MG63 (cell line): ENCODE results near the gene BAIAP2L1. TPM values are rescaled to one million over a fixed set of nuclear protein-coding genes. Genes with fewer than 3 reads are reported as not detected.

ENCODE experiments used
- DNase-seq: peaks from one replicate; pipeline ENCODE4 v3.0.0-alpha.2; 2020
- H3K27me3 ChIP-seq: fragments of 250-450 bp; sonication (Bioruptor Pico); 2 replicates; pipeline ENCODE4 v1.5.1; 2020; ENCODE audit warnings: mild to moderate bottlenecking, moderate library complexity
- H3K36me3 ChIP-seq: fragments of 250-450 bp; sonication (Bioruptor Pico); 2 replicates; pipeline ENCODE4 v1.5.1; 2020; ENCODE audit warnings: mild to moderate bottlenecking, moderate library complexity
- H3K4me3 ChIP-seq: fragments of 250-450 bp; sonication (Bioruptor Pico); 2 replicates; pipeline ENCODE4 v1.5.1; 2020; ENCODE audit warnings: mild to moderate bottlenecking, moderate library complexity
- H3K9me3 ChIP-seq: fragments of 250-450 bp; sonication (Bioruptor Pico); 2 replicates; pipeline ENCODE4 v1.5.1; 2020; ENCODE audit warnings: mild to moderate bottlenecking, moderate library complexity
- total RNA-seq: library from RNA; depleted of rRNA; stranded (reverse); fragments of >200 nt; shearing (Covaris generic); gene quantifications from 2 replicates; pipeline ENCODE4 v1.2.3, GENCODE V29; 2014; ENCODE audit warnings: low replicate concordance

The BAIAP2L1 gene
- total RNA-seq, 1 experiment from 2014 or later: 11.0 TPM

- no peaks in the 10 kb centered on the region for H3K27me3 ChIP-seq
- H3K36me3 ChIP-seq: no peaks in the 10 kb centered on the region; the same call in none of the 2 replicates
- H3K9me3 ChIP-seq: no peaks in the 10 kb centered on the region
- no peak for DNase-seq
- peak overlapping the region; percentile 69 for H3K4me3 ChIP-seq
These were observed 118.9 kb downstream of the BAIAP2L1 start for GRCh38 chr7:98281757-98282606.

GRCh38 chr7:98280791-98281756 is 119.8 kb downstream of the BAIAP2L1 start, which contains the start of gene BRI3:
Gene BRI3 (plus strand): TSS chr7:98281686. CDS start chr7:98281796, 110 bp downstream.
- peak within 1 kb of the TSS; percentile 69 for H3K4me3 ChIP-seq
- no peaks in the 10 kb centered on the region; the same call in 1 of the 2 replicates for H3K36me3 ChIP-seq
- H3K27me3 ChIP-seq: no peaks in the 10 kb centered on the region
- H3K9me3 ChIP-seq: no peaks in the 10 kb centered on the region
- DNase-seq: peak; percentile 85

DNA sequence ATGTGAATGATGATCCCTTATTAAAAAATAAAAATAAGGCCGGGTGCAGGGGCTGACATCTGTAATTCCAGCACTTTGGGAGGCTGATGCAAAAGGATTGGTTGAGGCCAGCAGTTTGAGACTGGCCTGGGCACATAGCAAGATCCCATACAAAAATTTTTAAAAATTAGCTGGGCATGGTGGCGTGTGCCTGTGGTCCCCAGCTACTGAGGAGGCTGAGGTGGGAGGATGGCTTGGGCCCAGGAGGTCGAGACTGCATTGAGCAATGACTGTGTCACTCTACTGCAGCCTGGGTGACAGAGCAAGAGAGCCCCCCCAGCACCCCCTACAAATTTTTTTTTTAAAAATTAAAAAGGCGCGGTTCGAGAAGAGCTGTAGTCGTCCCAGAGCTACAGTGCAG is 120.6 kb downstream of the BAIAP2L1 start:
- Histone ChIP-seq H3K27me3 (no peaks in the 10 kb centered on the region), H3K9me3 (no peaks in the 10 kb centered on the region), H3K36me3 (no peaks in the 10 kb centered on the region; the same call in 1 of the 2 replicates), H3K4me3 (no peak overlapping the region)
- DNase-seq: no peak

GRCh38 chr7:98278936-98279335 is 122.0 kb downstream of the BAIAP2L1 start:
- no peaks in the 10 kb centered on the region for H3K27me3 ChIP-seq
- DNase-seq: no peak
- no peaks in the 10 kb centered on the region for H3K36me3 ChIP-seq
- H3K4me3 ChIP-seq: no peak overlapping the region
- H3K9me3 ChIP-seq: no peaks in the 10 kb centered on the region

- H3K4me3 ChIP-seq: no peak overlapping the region
- H3K36me3 ChIP-seq: no peaks in the 10 kb centered on the region
- no peaks in the 10 kb centered on the region for H3K9me3 ChIP-seq
- DNase-seq: no peak
- no peaks in the 10 kb centered on the region for H3K27me3 ChIP-seq
These were observed 122.5 kb downstream of the BAIAP2L1 start for GRCh38 chr7:98278408-98278807.

GRCh38 chr7:98276241-98276761 is 124.6 kb downstream of the BAIAP2L1 start:
- no peaks in the 10 kb centered on the region for H3K36me3 ChIP-seq

GRCh38 chr7:98267303-98267702 is 133.6 kb downstream of the BAIAP2L1 start:
- H3K9me3 ChIP-seq: no peaks in the 10 kb centered on the region
- H3K36me3 ChIP-seq: no peaks in the 10 kb centered on the region
- DNase-seq: no peak
- H3K4me3 ChIP-seq: no peak overlapping the region
- H3K27me3 ChIP-seq: no peaks in the 10 kb centered on the region

More at GRCh38 chr7:98276241-98276761, 124.6 kb downstream of the BAIAP2L1 start:
- H3K4me3 ChIP-seq: no peak overlapping the region
- H3K27me3 ChIP-seq: no peaks in the 10 kb centered on the region
- DNase-seq: no peak
- H3K9me3 ChIP-seq: no peaks in the 10 kb centered on the region

DNA sequence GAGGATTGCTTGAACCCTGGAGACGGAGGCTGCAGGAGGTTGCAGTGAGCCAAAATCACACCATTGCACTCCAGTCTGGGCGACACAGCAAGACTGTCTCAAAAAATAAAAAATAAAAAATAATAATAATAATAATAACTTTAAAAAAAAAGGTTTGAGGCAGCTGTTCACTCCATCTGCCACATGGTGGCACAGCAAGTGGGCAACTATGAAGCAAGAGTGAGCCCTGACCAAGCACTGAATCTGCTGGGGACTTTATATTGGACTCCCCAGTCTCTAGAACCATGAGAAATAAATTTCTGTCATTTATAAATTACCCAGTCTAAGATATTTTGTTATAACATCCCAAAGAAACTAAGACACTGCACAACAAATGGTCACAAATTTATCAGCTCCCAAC is 134.1 kb downstream of the BAIAP2L1 start:
- Histone ChIP-seq H3K27me3 (no peaks in the 10 kb centered on the region), H3K9me3 (no peaks in the 10 kb centered on the region), H3K36me3 (no peaks in the 10 kb centered on the region), H3K4me3 (no peak overlapping the region)
- no peak for DNase-seq

- Histone ChIP-seq H3K36me3 (no peaks in the 10 kb centered on the region), H3K27me3 (no peaks in the 10 kb centered on the region), H3K9me3 (no peaks in the 10 kb centered on the region), H3K4me3 (no peak overlapping the region)
- no peak for DNase-seq
These were observed 135.0 kb downstream of the BAIAP2L1 start for GRCh38 chr7:98265841-98266271.

DNA sequence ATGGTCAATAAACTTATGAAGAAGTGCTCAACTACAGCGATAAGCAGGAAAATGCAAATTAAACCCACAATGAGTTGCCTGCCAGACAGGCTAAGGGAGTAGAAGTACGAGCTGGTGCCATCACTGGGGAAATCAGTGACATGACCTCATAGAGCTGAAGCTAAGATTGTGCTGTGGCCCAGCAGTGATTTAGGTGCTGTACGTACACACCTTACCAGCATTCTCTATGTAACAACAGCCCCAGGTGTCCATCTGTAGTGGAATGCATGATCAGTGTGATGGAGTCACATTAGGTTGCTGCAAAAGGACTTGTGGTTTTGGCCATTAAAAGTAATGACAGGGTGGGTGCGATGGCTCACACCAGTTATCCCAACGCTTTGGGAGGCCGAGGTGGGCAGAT is 143.2 kb downstream of the BAIAP2L1 start:
- H3K9me3 ChIP-seq: no peaks in the 10 kb centered on the region

DNA sequence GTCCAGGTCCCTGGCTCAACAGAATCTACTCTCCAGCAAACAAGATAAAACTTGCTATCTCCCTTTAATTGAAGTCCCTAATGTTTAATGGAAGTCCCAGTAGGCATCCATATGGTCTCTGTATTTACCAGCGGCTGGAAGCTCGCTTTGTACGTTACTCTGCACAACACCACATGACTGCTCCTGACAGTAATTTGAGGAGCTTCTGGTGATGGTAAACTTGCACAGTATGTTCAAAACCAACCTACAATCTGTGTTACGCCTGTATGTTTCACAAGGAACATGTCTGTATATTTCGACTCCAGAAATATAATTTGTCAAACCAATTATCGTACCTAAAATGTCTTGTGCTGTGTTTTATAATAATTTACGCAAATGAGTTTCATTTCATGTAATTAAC is 144.5 kb downstream of the BAIAP2L1 start:
- H3K27me3 ChIP-seq: no peaks in the 10 kb centered on the region
- H3K9me3 ChIP-seq: no peaks in the 10 kb centered on the region
- DNase-seq: no peak
- no peak overlapping the region for H3K4me3 ChIP-seq
- H3K36me3 ChIP-seq: no peaks in the 10 kb centered on the region

More for the DNA sequence above, 143.2 kb downstream of the BAIAP2L1 start:
- Histone ChIP-seq H3K27me3 (no peaks in the 10 kb centered on the region), H3K4me3 (no peak overlapping the region), H3K36me3 (no peaks in the 10 kb centered on the region)
- DNase-seq: no peak

DNA sequence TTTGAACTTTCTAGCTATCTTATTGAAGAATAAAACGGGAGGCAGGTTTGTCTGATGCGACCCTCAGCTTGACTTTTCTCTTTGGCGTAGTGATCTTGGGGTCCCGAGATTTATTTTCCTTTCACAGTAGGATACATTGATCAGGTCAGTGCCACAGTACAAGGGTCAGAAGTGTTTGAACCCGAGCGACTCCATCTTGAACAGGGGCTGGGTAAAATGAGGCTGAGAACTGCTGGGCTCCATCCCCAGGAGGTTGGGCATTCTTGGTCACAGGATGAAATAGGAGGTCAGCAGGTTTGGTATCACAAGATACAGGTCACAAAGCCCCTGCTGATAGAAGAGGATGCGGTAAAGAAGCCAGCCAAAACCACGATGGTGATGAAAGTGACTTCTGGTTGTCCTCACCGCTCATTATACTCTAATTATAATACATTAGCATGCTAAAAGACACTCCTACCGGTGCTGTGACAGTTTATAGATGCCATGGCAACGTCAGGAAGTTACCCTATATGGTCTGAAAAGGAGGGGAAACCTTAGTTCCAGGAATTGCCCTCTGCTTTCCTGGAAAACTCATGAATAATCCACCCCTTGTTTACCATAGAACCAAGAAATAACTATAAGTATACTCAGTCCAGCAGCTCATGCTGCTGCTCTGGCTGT is 145.8 kb downstream of the BAIAP2L1 start:
- no peaks in the 10 kb centered on the region for H3K36me3 ChIP-seq
- H3K4me3 ChIP-seq: no peak overlapping the region
- H3K27me3 ChIP-seq: no peaks in the 10 kb centered on the region
- no peaks in the 10 kb centered on the region for H3K9me3 ChIP-seq
- DNase-seq: no peak

GRCh38 chr7:98254516-98254915 is 146.4 kb downstream of the BAIAP2L1 start:
- Histone ChIP-seq H3K4me3 (no peak overlapping the region), H3K9me3 (no peaks in the 10 kb centered on the region), H3K27me3 (no peaks in the 10 kb centered on the region), H3K36me3 (no peaks in the 10 kb centered on the region)
- DNase-seq: no peak

DNA sequence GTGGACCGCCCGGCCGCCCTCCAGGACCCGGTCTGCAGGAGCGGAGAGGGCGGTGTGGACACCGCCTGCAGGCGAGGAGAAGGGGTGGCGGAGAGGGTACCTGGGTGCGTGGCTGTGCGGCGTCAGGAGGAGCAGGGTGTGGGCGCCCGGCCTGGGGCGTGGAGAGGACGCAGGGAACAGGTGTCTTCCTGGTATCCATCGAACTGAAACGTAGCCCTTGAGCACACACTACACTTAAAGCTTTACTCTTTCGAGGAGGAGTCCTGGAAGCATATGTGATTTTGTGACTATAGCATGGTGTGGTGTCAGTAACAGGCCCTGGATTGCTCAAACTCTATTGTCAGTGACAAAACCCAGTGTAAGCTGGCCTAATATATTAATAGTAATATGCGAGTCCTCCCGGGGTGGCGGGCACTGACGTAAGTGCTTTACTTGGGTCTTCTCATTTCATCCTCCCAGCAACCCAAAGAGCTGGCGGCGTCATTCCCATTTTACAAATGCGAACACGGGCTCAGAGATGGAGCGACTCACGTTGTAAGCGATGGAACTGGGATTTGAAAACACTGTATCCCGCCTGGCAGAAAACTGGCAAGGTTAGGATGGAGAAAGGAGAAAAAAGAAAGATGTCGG is 148.3 kb downstream of the BAIAP2L1 start:
- Histone ChIP-seq H3K27me3 (no peaks in the 10 kb centered on the region), H3K4me3 (peak overlapping the region; percentile 83), H3K36me3 (no peaks in the 10 kb centered on the region), H3K9me3 (no peaks in the 10 kb centered on the region)
- no peak for DNase-seq

GRCh38 chr7:98251601-98252424 is 149.1 kb downstream of the BAIAP2L1 start, which contains the start of gene TECPR1:
Gene TECPR1 (minus strand): TSS chr7:98252232. CDS start chr7:98246146, 6,086 bp downstream.
- no peaks in the 10 kb centered on the region for H3K36me3 ChIP-seq
- no peaks in the 10 kb centered on the region for H3K27me3 ChIP-seq
- peak within 1 kb of the TSS; percentile 83 for H3K4me3 ChIP-seq
- peak; percentile 90 for DNase-seq
- no peaks in the 10 kb centered on the region for H3K9me3 ChIP-seq
